GM23338 (cell line): ENCODE results near the gene GTSF1L.

Experiments used
- CREB1 ChIP-seq: fragments of 250-450 bp; sonication (Bioruptor Pico); IDR thresholded peaks from 2 replicates; pipeline ENCODE4 v1.5.0; 2020; ENCODE audit warnings: low read depth, mild to moderate bottlenecking, moderate library complexity
- ETS1 ChIP-seq: IDR thresholded peaks from 2 replicates; pipeline ENCODE4 v1.6.1; 2016; ENCODE audit warnings: antibody characterized with exemption
- EZH2 ChIP-seq: fragments of 200-600 bp; sonication (generic); IDR thresholded peaks from one replicate; pipeline ENCODE4 v1.8.0; 2017; ENCODE audit warnings: antibody characterized with exemption, mild to moderate bottlenecking, low read depth; ENCODE audit not compliant: unreplicated experiment
- EZH2phosphoT487 ChIP-seq: fragments of 200-600 bp; sonication (generic); IDR thresholded peaks from one replicate; pipeline ENCODE4 v1.8.1; 2018; ENCODE audit warnings: antibody characterized with exemption; ENCODE audit not compliant: unreplicated experiment
- JUNB ChIP-seq: IDR thresholded peaks from one replicate; pipeline ENCODE4 v1.6.1; 2016; ENCODE audit warnings: antibody characterized with exemption; ENCODE audit not compliant: unreplicated experiment
- NANOG ChIP-seq: IDR thresholded peaks from 2 replicates; pipeline ENCODE4 v1.6.1; 2016; ENCODE audit warnings: antibody characterized with exemption, borderline replicate concordance
- POLR2AphosphoS5 ChIP-seq: IDR thresholded peaks from 2 replicates; pipeline ENCODE4 v1.6.1; 2016; ENCODE audit warnings: antibody characterized with exemption, low read depth
- REST ChIP-seq: IDR thresholded peaks from one replicate; pipeline ENCODE4 v1.6.1; 2018; ENCODE audit warnings: antibody characterized with exemption; ENCODE audit not compliant: unreplicated experiment
- STAT1 ChIP-seq: IDR thresholded peaks from one replicate; pipeline ENCODE4 v1.6.1; 2016; ENCODE audit warnings: antibody characterized with exemption; ENCODE audit not compliant: unreplicated experiment
- ZNF114 ChIP-seq: fragments of 250-450 bp; sonication (Bioruptor Pico); IDR thresholded peaks from 2 replicates; pipeline ENCODE4 v1.5.0; 2020; ENCODE audit warnings: mild to moderate bottlenecking, moderate library complexity
- ZNF331 ChIP-seq: fragments of 250-450 bp; sonication (Bioruptor Pico); IDR thresholded peaks from 2 replicates; pipeline ENCODE4 v1.5.0; 2020; ENCODE audit warnings: low read depth, mild to moderate bottlenecking, moderate library complexity
- TF ChIP-seq, protein P1 (sequence below), 2 experiments: fragments of 200-600 bp in 1 of 2; sonication (generic) in 1 of 2; conservative IDR thresholded peaks; 2 replicates each; pipeline versions ENCODE4 v1.5.1 to v1.6.1; 2016 to 2017; ENCODE audit warnings: antibody characterized with exemption in 2 of 2, low read depth in 2 of 2, mild to moderate bottlenecking in 2 of 2, moderate library complexity in 1 of 2
- TF ChIP-seq, protein P2 (sequence below): fragments of 250-450 bp; sonication (Bioruptor Pico); IDR thresholded peaks from 2 replicates; pipeline ENCODE4 v1.5.0; 2020; ENCODE audit warnings: mild to moderate bottlenecking, moderate library complexity

DNA sequence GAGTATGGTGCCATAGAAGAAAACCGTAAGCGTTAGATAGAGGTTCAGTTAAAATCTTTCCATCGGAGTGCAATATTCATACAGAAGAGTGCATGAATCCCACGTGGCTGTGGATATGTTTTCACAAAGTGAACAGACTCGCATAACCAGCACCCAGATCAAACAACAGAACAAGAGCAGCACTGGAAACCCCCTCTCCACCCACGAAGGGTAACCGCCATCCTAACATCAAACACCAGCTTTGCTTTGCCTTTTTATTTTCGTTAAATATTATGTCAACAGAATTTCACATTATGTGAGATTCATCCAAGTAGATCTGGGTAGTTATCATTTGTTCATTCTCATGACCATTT is 4.7 kb downstream of the GTSF1L start:
- TF ChIP-seq EZH2 (no peak), EZH2phosphoT487 (no peak), REST (no peak), POLR2AphosphoS5 (no peak), CREB1 (no peak), ETS1 (no peak), STAT1 (no peak), JUNB (no peak), ZNF114 (no peak), ZNF331 (CRISPR knock-in tag) (no peak), NANOG (no peak)
- TF ChIP-seq, protein P1, sequence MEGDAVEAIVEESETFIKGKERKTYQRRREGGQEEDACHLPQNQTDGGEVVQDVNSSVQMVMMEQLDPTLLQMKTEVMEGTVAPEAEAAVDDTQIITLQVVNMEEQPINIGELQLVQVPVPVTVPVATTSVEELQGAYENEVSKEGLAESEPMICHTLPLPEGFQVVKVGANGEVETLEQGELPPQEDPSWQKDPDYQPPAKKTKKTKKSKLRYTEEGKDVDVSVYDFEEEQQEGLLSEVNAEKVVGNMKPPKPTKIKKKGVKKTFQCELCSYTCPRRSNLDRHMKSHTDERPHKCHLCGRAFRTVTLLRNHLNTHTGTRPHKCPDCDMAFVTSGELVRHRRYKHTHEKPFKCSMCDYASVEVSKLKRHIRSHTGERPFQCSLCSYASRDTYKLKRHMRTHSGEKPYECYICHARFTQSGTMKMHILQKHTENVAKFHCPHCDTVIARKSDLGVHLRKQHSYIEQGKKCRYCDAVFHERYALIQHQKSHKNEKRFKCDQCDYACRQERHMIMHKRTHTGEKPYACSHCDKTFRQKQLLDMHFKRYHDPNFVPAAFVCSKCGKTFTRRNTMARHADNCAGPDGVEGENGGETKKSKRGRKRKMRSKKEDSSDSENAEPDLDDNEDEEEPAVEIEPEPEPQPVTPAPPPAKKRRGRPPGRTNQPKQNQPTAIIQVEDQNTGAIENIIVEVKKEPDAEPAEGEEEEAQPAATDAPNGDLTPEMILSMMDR (conservative IDR thresholded peaks at IDR 0.05; ENCODE audit: low read depth in 2 of 2), result no peak
- TF ChIP-seq, protein P2, sequence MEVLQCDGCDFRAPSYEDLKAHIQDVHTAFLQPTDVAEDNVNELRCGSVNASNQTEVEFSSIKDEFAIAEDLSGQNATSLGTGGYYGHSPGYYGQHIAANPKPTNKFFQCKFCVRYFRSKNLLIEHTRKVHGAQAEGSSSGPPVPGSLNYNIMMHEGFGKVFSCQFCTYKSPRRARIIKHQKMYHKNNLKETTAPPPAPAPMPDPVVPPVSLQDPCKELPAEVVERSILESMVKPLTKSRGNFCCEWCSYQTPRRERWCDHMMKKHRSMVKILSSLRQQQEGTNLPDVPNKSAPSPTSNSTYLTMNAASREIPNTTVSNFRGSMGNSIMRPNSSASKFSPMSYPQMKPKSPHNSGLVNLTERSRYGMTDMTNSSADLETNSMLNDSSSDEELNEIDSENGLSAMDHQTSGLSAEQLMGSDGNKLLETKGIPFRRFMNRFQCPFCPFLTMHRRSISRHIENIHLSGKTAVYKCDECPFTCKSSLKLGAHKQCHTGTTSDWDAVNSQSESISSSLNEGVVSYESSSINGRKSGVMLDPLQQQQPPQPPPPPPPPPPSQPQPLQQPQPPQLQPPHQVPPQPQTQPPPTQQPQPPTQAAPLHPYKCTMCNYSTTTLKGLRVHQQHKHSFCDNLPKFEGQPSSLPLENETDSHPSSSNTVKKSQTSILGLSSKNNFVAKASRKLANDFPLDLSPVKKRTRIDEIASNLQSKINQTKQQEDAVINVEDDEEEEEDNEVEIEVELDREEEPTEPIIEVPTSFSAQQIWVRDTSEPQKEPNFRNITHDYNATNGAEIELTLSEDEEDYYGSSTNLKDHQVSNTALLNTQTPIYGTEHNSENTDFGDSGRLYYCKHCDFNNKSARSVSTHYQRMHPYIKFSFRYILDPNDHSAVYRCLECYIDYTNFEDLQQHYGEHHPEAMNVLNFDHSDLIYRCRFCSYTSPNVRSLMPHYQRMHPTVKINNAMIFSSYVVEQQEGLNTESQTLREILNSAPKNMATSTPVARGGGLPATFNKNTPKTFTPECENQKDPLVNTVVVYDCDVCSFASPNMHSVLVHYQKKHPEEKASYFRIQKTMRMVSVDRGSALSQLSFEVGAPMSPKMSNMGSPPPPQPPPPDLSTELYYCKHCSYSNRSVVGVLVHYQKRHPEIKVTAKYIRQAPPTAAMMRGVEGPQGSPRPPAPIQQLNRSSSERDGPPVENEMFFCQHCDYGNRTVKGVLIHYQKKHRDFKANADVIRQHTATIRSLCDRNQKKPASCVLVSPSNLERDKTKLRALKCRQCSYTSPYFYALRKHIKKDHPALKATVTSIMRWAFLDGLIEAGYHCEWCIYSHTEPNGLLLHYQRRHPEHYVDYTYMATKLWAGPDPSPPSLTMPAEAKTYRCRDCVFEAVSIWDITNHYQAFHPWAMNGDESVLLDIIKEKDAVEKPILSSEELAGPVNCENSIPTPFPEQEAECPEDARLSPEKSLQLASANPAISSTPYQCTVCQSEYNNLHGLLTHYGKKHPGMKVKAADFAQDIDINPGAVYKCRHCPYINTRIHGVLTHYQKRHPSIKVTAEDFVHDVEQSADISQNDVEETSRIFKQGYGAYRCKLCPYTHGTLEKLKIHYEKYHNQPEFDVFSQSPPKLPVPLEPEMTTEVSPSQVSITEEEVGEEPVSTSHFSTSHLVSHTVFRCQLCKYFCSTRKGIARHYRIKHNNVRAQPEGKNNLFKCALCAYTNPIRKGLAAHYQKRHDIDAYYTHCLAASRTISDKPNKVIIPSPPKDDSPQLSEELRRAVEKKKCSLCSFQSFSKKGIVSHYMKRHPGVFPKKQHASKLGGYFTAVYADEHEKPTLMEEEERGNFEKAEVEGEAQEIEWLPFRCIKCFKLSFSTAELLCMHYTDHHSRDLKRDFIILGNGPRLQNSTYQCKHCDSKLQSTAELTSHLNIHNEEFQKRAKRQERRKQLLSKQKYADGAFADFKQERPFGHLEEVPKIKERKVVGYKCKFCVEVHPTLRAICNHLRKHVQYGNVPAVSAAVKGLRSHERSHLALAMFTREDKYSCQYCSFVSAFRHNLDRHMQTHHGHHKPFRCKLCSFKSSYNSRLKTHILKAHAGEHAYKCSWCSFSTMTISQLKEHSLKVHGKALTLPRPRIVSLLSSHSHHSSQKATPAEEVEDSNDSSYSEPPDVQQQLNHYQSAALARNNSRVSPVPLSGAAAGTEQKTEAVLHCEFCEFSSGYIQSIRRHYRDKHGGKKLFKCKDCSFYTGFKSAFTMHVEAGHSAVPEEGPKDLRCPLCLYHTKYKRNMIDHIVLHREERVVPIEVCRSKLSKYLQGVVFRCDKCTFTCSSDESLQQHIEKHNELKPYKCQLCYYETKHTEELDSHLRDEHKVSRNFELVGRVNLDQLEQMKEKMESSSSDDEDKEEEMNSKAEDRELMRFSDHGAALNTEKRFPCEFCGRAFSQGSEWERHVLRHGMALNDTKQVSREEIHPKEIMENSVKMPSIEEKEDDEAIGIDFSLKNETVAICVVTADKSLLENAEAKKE, result no peak
